Stomach (tissue), 4 donors: ENCODE measurements around the gene CENPP.

ENCODE experiments used
- CTCF ChIP-seq, 7 experiments: fragments of 450-650 bp in 4 of 7; fragments of 200-600 bp in 3 of 7; sonication (generic) in 3 of 7; IDR thresholded peaks; one replicate each; pipeline ENCODE4 v1.5.1; 2016 to 2019; ENCODE audit warnings: antibody characterized with exemption in 7 of 7, control low read depth in 2 of 7, mild to moderate bottlenecking in 1 of 7
- EP300 ChIP-seq: sonication (generic); formaldehyde crosslinking; IDR thresholded peaks from one replicate; pipeline ENCODE4 v1.6.1; 2017; ENCODE audit warnings: antibody characterized with exemption

GRCh38 chr9:92333282-92333634 is 7.5 kb downstream of the CENPP start:
- TF ChIP-seq EP300, result no peak
- TF ChIP-seq CTCF (IDR thresholded peaks at IDR 0.05), result no peak
